Measurements from ENCODE around the gene CDADC1. TPM values are rescaled to one million over a fixed set of nuclear protein-coding genes. Genes with fewer than 3 reads are reported as not detected.

Gene CDADC1
- total and polyA plus RNA-seq, 2 of the 13 experiments (the other 11 are each of a cell fraction or from before 2014, with no cell fraction given), result 2.4 to 9.0 TPM

GRCh38 chr13:49214917-49215376 lies 32.8 kb upstream of the CDADC1 start (continued):
- TF ChIP-seq, protein P1, sequence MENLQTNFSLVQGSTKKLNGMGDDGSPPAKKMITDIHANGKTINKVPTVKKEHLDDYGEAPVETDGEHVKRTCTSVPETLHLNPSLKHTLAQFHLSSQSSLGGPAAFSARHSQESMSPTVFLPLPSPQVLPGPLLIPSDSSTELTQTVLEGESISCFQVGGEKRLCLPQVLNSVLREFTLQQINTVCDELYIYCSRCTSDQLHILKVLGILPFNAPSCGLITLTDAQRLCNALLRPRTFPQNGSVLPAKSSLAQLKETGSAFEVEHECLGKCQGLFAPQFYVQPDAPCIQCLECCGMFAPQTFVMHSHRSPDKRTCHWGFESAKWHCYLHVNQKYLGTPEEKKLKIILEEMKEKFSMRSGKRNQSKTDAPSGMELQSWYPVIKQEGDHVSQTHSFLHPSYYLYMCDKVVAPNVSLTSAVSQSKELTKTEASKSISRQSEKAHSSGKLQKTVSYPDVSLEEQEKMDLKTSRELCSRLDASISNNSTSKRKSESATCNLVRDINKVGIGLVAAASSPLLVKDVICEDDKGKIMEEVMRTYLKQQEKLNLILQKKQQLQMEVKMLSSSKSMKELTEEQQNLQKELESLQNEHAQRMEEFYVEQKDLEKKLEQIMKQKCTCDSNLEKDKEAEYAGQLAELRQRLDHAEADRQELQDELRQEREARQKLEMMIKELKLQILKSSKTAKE (CRISPR knock-in tag; IDR thresholded peaks at IDR 0.05; ENCODE audit: borderline replicate concordance), result no peak
- TF ChIP-seq NFRKB (IDR thresholded peaks at IDR 0.05) (no peak), SMAD1 (CRISPR knock-in tag; IDR thresholded peaks at IDR 0.05; ENCODE audit: borderline replicate concordance, low read depth) (no peak), ZNF644 (CRISPR knock-in tag; IDR thresholded peaks at IDR 0.05; ENCODE audit: low read depth) (peak; percentile 46), MAF1 (CRISPR knock-in tag; IDR thresholded peaks at IDR 0.05; ENCODE audit: borderline replicate concordance) (0 out of 2 replicates have a peak, but pooled peaks have one; percentile 65), ZNF784 (CRISPR knock-in tag; IDR thresholded peaks at IDR 0.05; ENCODE audit: borderline replicate concordance) (peak; percentile 42; the same call in 1 of the 2 replicates), SAP130 (CRISPR knock-in tag; IDR thresholded peaks at IDR 0.05; ENCODE audit: low read depth) (no peak), ZFP36L1 (CRISPR knock-in tag; IDR thresholded peaks at IDR 0.05) (no peak), SIX1 (CRISPR knock-in tag; IDR thresholded peaks at IDR 0.05; ENCODE audit: borderline replicate concordance) (no peak), ETV5 (CRISPR knock-in tag; IDR thresholded peaks at IDR 0.05; ENCODE audit: borderline replicate concordance) (peak; percentile 94), NKX3-1 (CRISPR knock-in tag; IDR thresholded peaks at IDR 0.05) (0 out of 2 replicates have a peak, but pooled peaks have one; percentile 20), ZNF317 (CRISPR knock-in tag; IDR thresholded peaks at IDR 0.05) (peak; percentile 77; the same call in 1 of the 2 replicates), MYNN (CRISPR knock-in tag; IDR thresholded peaks at IDR 0.05; ENCODE audit: low read depth) (no peak), ZNF709 (CRISPR knock-in tag; IDR thresholded peaks at IDR 0.05) (0 out of 2 replicates have a peak, but pooled peaks have one; percentile 23), LCORL (IDR thresholded peaks at IDR 0.05) (no peak), LCORL (CRISPR knock-in tag; IDR thresholded peaks at IDR 0.05) (no peak), ZNF205 (CRISPR knock-in tag; IDR thresholded peaks at IDR 0.05) (no peak)
- TF ChIP-seq, protein P2, sequence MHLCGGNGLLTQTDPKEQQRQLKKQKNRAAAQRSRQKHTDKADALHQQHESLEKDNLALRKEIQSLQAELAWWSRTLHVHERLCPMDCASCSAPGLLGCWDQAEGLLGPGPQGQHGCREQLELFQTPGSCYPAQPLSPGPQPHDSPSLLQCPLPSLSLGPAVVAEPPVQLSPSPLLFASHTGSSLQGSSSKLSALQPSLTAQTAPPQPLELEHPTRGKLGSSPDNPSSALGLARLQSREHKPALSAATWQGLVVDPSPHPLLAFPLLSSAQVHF (CRISPR knock-in tag; IDR thresholded peaks at IDR 0.05), result no peak
- TF ChIP-seq, protein P3, sequence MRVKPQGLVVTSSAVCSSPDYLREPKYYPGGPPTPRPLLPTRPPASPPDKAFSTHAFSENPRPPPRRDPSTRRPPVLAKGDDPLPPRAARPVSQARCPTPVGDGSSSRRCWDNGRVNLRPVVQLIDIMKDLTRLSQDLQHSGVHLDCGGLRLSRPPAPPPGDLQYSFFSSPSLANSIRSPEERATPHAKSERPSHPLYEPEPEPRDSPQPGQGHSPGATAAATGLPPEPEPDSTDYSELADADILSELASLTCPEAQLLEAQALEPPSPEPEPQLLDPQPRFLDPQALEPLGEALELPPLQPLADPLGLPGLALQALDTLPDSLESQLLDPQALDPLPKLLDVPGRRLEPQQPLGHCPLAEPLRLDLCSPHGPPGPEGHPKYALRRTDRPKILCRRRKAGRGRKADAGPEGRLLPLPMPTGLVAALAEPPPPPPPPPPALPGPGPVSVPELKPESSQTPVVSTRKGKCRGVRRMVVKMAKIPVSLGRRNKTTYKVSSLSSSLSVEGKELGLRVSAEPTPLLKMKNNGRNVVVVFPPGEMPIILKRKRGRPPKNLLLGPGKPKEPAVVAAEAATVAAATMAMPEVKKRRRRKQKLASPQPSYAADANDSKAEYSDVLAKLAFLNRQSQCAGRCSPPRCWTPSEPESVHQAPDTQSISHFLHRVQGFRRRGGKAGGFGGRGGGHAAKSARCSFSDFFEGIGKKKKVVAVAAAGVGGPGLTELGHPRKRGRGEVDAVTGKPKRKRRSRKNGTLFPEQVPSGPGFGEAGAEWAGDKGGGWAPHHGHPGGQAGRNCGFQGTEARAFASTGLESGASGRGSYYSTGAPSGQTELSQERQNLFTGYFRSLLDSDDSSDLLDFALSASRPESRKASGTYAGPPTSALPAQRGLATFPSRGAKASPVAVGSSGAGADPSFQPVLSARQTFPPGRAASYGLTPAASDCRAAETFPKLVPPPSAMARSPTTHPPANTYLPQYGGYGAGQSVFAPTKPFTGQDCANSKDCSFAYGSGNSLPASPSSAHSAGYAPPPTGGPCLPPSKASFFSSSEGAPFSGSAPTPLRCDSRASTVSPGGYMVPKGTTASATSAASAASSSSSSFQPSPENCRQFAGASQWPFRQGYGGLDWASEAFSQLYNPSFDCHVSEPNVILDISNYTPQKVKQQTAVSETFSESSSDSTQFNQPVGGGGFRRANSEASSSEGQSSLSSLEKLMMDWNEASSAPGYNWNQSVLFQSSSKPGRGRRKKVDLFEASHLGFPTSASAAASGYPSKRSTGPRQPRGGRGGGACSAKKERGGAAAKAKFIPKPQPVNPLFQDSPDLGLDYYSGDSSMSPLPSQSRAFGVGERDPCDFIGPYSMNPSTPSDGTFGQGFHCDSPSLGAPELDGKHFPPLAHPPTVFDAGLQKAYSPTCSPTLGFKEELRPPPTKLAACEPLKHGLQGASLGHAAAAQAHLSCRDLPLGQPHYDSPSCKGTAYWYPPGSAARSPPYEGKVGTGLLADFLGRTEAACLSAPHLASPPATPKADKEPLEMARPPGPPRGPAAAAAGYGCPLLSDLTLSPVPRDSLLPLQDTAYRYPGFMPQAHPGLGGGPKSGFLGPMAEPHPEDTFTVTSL (CRISPR knock-in tag; IDR thresholded peaks at IDR 0.05; ENCODE audit: borderline replicate concordance), result 0 out of 2 replicates have a peak, but pooled peaks have one; percentile 23

All from HepG2 (cell line).